ENCODE results near the gene KITLG.
"Not testable (repeated sequence)": the region's sequence is repeated elsewhere in the genome, so short reads cannot be mapped to it uniquely, and the experiment has no call there.

Gene KITLG

GRCh38 chr12:88575361-88575970 is 4.8 kb downstream of the KITLG start:
- DNase-seq = no peak

- DNase-seq = no peak
Measured at GRCh38 chr12:88574278-88574677, 6.0 kb downstream of the KITLG start.

- DNase-seq = no peak
Measured at GRCh38 chr12:88573583-88573982, 6.7 kb downstream of the KITLG start.

- no peak for DNase-seq
Measured at GRCh38 chr12:88572781-88573549, 7.3 kb downstream of the KITLG start.

GRCh38 chr12:88571543-88571942 is 8.7 kb downstream of the KITLG start:
- DNase-seq = no peak

GRCh38 chr12:88570103-88570502 is 10.2 kb downstream of the KITLG start:
- DNase-seq = no peak

- no peak for DNase-seq
Measured at GRCh38 chr12:88566430-88566829, 13.8 kb downstream of the KITLG start.

GRCh38 chr12:88562846-88563582 is 17.3 kb downstream of the KITLG start:
- DNase-seq = no peak

GRCh38 chr12:88562151-88562550 is 18.1 kb downstream of the KITLG start:
- no peak for DNase-seq

GRCh38 chr12:88559772-88560171 is 20.5 kb downstream of the KITLG start:
- DNase-seq = no peak

GRCh38 chr12:88559199-88559598 is 21.1 kb downstream of the KITLG start:
- no peak for DNase-seq

- no peak for DNase-seq
Measured at GRCh38 chr12:88558340-88558867, 21.9 kb downstream of the KITLG start.

- no peak for DNase-seq
Measured at GRCh38 chr12:88556213-88556774, 24.0 kb downstream of the KITLG start.

- DNase-seq = no peak
Measured at GRCh38 chr12:88553941-88554658, 26.2 kb downstream of the KITLG start.

- DNase-seq = no peak
Measured at GRCh38 chr12:88552610-88553079, 27.6 kb downstream of the KITLG start.

GRCh38 chr12:88549929-88550328 is 30.3 kb downstream of the KITLG start:
- no peak for DNase-seq

- not testable (repeated sequence) for DNase-seq
Measured at GRCh38 chr12:88547949-88548348, 32.3 kb downstream of the KITLG start.

- DNase-seq = no peak
Measured at GRCh38 chr12:88546853-88547252, 33.4 kb downstream of the KITLG start.

- no peak for DNase-seq
Measured at GRCh38 chr12:88546226-88546625, 34.0 kb downstream of the KITLG start.

GRCh38 chr12:88544991-88545980 is 35.0 kb downstream of the KITLG start:
- no peak for DNase-seq

GRCh38 chr12:88539893-88540292 is 40.4 kb downstream of the KITLG start:
- no peak for DNase-seq

Measured in femur (tissue), 1 donor.